ENCODE measurements around the gene H3-3A. TPM values are rescaled to one million over a fixed set of nuclear protein-coding genes. Genes with fewer than 3 reads are reported as not detected.

H3-3A gene
- polyA plus RNA-seq, 1 of the 3 experiments (the other 2 are of a cell fraction), result 315 TPM

DNA sequence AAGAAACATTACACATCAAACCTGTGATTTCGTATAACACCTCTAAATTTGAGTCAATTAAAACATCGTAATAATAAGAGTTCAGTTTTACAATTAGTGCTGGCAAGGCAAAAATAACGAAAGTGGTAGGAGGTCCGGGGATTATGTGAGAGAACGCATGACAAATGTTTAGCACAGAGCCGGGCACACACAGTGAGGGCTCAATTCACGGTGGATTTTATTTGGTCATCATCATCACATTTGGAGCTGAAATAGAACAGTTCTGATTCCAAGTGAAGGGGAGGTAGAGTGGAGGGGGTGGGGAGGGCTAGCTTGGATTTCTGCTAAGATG is 20.0 kb downstream of the H3-3A start (continued):
- TF ChIP-seq, protein P1, sequence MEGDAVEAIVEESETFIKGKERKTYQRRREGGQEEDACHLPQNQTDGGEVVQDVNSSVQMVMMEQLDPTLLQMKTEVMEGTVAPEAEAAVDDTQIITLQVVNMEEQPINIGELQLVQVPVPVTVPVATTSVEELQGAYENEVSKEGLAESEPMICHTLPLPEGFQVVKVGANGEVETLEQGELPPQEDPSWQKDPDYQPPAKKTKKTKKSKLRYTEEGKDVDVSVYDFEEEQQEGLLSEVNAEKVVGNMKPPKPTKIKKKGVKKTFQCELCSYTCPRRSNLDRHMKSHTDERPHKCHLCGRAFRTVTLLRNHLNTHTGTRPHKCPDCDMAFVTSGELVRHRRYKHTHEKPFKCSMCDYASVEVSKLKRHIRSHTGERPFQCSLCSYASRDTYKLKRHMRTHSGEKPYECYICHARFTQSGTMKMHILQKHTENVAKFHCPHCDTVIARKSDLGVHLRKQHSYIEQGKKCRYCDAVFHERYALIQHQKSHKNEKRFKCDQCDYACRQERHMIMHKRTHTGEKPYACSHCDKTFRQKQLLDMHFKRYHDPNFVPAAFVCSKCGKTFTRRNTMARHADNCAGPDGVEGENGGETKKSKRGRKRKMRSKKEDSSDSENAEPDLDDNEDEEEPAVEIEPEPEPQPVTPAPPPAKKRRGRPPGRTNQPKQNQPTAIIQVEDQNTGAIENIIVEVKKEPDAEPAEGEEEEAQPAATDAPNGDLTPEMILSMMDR (IDR thresholded peaks at IDR 0.05), result no peak
- TF ChIP-seq NRF1 (IDR thresholded peaks at IDR 0.05; ENCODE audit: low read depth, low read length), result no peak

GRCh38 chr1:226082959-226083301 is 20.4 kb downstream of the H3-3A start:
- peak overlapping the region; percentile 96 for H2AFZ ChIP-seq (ENCODE audit: low read depth)
- H3K9me3 ChIP-seq, result no peaks in the 10 kb centered on the region
- no peaks in the 10 kb centered on the region for H3K79me2 ChIP-seq (ENCODE audit: insufficient read depth)
- H3K9me2 ChIP-seq, result no peaks in the 10 kb centered on the region
- no peaks in the 10 kb centered on the region for H4K20me1 ChIP-seq (ENCODE audit: insufficient read depth)
- peaks cover 5% of the 10 kb centered on the region for H3F3A ChIP-seq (replicated peaks; ENCODE audit: insufficient read depth)
- peak overlapping the region; percentile 64 to 82 for H3K27ac ChIP-seq (ENCODE audit: low read depth in 2 of 2, low read length in 1 of 2)
- peak overlapping the region; percentile 72 for H3K9ac ChIP-seq
- peaks cover 0 to 5% of the 10 kb centered on the region in 2 experiments; a peak in 2 of 4 replicates for H3K4me1 ChIP-seq (ENCODE audit: control insufficient read depth in 1 of 2, insufficient read depth in 2 of 2, low read depth in 1 of 2, low read length in 1 of 2)
- H3K4me2 ChIP-seq, result peak overlapping the region; percentile 97
- peak overlapping the region; percentile 64 to 81 for H3K4me3 ChIP-seq (ENCODE audit: low read depth in 2 of 2, low read length in 1 of 2)
- POLR2A ChIA-PET, result interaction anchor here (1.0 to 2.6 kb wide), 10 partner anchors 10 to 226 kb away, joined by 3 to 23 read pairs (median 6); partner anchors contain the start of genes H3-3A, LIN9 and SDE2
- peak; percentile 87 for DNase-seq
- CTCF ChIA-PET, result interaction anchor here (0.5 to 3.3 kb wide), 13 partner anchors 10 to 608 kb away, joined by 3 to 23 read pairs (median 6); partner anchors contain the start of genes H3-3A and SDE2
- 0% methylated on average over 2 of the region's 23 CpGs for whole genome bisulfite sequencing (ENCODE audit: low lambda C conversion rate)
- no peaks in the 10 kb centered on the region for H3K27me3 ChIP-seq (ENCODE audit: insufficient read depth)
- H3K36me3 ChIP-seq (replicated peaks in 1 of 2; ENCODE audit: control insufficient read depth in 1 of 2, insufficient read depth in 2 of 2, low read length in 1 of 2), result no peaks in the 10 kb centered on the region
- TF ChIP-seq TAF1 (IDR thresholded peaks at IDR 0.05; ENCODE audit: borderline replicate concordance, low read depth, low read length) (no peak), YY1 (IDR thresholded peaks at IDR 0.05; ENCODE audit: low read depth) (peak; percentile 58), SIN3A (IDR thresholded peaks at IDR 0.05; ENCODE audit: borderline replicate concordance, low read depth, low read length) (peak; percentile 57; the same call in 1 of the 2 replicates), FOXJ3 (CRISPR knock-in tag; IDR thresholded peaks at IDR 0.05) (no peak), EP300 (IDR thresholded peaks at IDR 0.05; ENCODE audit: borderline replicate concordance in 1 of 2, low read depth in 1 of 2, low read length in 1 of 2) (no peak), EZH2phosphoT487 (IDR thresholded peaks at IDR 0.05; ENCODE audit: borderline replicate concordance, low read depth) (no peak), NFIC (IDR thresholded peaks at IDR 0.05; ENCODE audit: borderline replicate concordance) (no peak), CHD2 (IDR thresholded peaks at IDR 0.05; ENCODE audit: low read length, partially characterized antibody) (peak; percentile 27), GATA2 (CRISPR knock-in tag; IDR thresholded peaks at IDR 0.05) (no peak), RCOR1 (IDR thresholded peaks at IDR 0.05; ENCODE audit: low read length) (no peak), IRF3 (IDR thresholded peaks at IDR 0.05; ENCODE audit: low read depth, low read length) (no peak), JUND (IDR thresholded peaks at IDR 0.05) (no peak), TCF12 (IDR thresholded peaks at IDR 0.05) (no peak), MXI1 (IDR thresholded peaks at IDR 0.05; ENCODE audit: low read depth, low read length) (0 out of 2 replicates have a peak, but pooled peaks have one; percentile 69), FOSL2 (IDR thresholded peaks at IDR 0.05; ENCODE audit: borderline replicate concordance, low read depth) (no peak), RAD21 (IDR thresholded peaks at IDR 0.05; ENCODE audit: low read length) (peak; percentile 15; the same call in 1 of the 2 replicates), MEF2A (IDR thresholded peaks at IDR 0.05; ENCODE audit: borderline replicate concordance, low read depth) (no peak), REST (IDR thresholded peaks at IDR 0.05; ENCODE audit: low read depth, low read length) (no peak), RXRA (IDR thresholded peaks at IDR 0.05; ENCODE audit: borderline replicate concordance, low read depth) (no peak)
- TF ChIP-seq, protein P1 (IDR thresholded peaks at IDR 0.05), result no peak
- TF ChIP-seq, protein P2, sequence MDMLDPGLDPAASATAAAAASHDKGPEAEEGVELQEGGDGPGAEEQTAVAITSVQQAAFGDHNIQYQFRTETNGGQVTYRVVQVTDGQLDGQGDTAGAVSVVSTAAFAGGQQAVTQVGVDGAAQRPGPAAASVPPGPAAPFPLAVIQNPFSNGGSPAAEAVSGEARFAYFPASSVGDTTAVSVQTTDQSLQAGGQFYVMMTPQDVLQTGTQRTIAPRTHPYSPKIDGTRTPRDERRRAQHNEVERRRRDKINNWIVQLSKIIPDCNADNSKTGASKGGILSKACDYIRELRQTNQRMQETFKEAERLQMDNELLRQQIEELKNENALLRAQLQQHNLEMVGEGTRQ (IDR thresholded peaks at IDR 0.05; ENCODE audit: borderline replicate concordance, low read depth, low read length), result no peak
